ENCODE data around the gene DENND2C.

DNA sequence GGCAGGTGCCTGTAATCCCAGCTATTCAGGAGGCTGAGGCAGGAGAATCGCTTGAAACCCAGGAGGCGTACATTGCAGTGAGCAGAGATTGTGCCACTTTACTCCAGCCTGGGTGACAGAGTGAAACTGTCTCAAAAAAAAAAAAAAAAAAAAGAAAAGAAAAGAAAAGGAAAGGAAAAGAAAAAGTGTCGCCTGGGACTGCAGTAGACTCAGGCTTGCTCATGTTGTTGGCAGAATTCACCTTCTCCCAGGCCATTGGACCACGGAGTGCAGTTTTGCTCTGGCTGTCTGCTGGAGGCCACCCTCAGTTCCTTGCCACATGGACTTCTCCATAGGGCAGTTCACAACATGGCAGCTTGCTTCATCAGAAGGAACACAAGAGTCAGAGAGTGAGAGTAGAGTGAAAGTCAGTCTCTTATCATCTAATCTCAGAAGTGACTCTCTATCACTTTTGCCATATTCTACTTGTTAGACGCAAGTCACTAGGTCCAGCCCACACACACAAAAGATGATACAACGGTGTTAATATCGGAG, 117.7 kb downstream of the DENND2C start:
- TF ChIP-seq, protein P1, sequence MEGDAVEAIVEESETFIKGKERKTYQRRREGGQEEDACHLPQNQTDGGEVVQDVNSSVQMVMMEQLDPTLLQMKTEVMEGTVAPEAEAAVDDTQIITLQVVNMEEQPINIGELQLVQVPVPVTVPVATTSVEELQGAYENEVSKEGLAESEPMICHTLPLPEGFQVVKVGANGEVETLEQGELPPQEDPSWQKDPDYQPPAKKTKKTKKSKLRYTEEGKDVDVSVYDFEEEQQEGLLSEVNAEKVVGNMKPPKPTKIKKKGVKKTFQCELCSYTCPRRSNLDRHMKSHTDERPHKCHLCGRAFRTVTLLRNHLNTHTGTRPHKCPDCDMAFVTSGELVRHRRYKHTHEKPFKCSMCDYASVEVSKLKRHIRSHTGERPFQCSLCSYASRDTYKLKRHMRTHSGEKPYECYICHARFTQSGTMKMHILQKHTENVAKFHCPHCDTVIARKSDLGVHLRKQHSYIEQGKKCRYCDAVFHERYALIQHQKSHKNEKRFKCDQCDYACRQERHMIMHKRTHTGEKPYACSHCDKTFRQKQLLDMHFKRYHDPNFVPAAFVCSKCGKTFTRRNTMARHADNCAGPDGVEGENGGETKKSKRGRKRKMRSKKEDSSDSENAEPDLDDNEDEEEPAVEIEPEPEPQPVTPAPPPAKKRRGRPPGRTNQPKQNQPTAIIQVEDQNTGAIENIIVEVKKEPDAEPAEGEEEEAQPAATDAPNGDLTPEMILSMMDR (IDR thresholded peaks at IDR 0.05): no peak
- TF ChIP-seq RAD21 (conservative IDR thresholded peaks at IDR 0.05 in 1 of 2, IDR thresholded peaks at IDR 0.05 in 1 of 2) (no peak), TFCP2L1 (CRISPR knock-in tag; IDR thresholded peaks at IDR 0.05) (no peak), NR3C1 (IDR thresholded peaks at IDR 0.05) (no peak), CHD2 (IDR thresholded peaks at IDR 0.05; ENCODE audit: low read length, partially characterized antibody) (no peak), ZFP36 (IDR thresholded peaks at IDR 0.05; ENCODE audit: borderline replicate concordance, partially characterized antibody) (no peak)
- TF ChIP-seq, protein P2, sequence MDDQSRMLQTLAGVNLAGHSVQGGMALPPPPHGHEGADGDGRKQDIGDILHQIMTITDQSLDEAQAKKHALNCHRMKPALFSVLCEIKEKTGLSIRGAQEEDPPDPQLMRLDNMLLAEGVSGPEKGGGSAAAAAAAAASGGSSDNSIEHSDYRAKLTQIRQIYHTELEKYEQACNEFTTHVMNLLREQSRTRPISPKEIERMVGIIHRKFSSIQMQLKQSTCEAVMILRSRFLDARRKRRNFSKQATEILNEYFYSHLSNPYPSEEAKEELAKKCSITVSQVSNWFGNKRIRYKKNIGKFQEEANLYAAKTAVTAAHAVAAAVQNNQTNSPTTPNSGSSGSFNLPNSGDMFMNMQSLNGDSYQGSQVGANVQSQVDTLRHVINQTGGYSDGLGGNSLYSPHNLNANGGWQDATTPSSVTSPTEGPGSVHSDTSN (IDR thresholded peaks at IDR 0.05): no peak
- TF ChIP-seq, protein P3, sequence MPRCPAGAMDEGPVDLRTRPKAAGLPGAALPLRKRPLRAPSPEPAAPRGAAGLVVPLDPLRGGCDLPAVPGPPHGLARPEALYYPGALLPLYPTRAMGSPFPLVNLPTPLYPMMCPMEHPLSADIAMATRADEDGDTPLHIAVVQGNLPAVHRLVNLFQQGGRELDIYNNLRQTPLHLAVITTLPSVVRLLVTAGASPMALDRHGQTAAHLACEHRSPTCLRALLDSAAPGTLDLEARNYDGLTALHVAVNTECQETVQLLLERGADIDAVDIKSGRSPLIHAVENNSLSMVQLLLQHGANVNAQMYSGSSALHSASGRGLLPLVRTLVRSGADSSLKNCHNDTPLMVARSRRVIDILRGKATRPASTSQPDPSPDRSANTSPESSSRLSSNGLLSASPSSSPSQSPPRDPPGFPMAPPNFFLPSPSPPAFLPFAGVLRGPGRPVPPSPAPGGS (IDR thresholded peaks at IDR 0.05): no peak
